Vagina (tissue), 2 donors: ENCODE measurements around the gene SREK1. TPM values are rescaled to one million over a fixed set of nuclear protein-coding genes. Genes with fewer than 3 reads are reported as not detected.

Experiments
- DNase-seq, 2 donors: peaks; one replicate each; pipeline ENCODE4 v3.0.0-alpha.2; 2017; ENCODE audit errors: extremely low spot score in 2 of 2
- H3K27ac ChIP-seq: fragments of 200-600 bp; sonication (generic); one replicate; pipeline ENCODE4 v1.5.1; 2019
- H3K27me3 ChIP-seq: fragments of 200-600 bp; sonication (generic); one replicate; pipeline ENCODE4 v1.5.1; 2019
- H3K36me3 ChIP-seq, 2 donors: fragments of 200-600 bp; sonication (generic); one replicate each; pipeline ENCODE4 v1.5.1; 2017 to 2019
- H3K4me1 ChIP-seq: fragments of 200-600 bp; sonication (generic); one replicate; pipeline ENCODE4 v1.5.1; 2019
- H3K4me3 ChIP-seq, 2 donors: fragments of 200-600 bp; sonication (generic); 1 replicate in 1 of 2; 2 replicates in 1 of 2; pipeline ENCODE4 v1.5.1; 2016 to 2019
- H3K9me3 ChIP-seq: fragments of 200-600 bp; sonication (generic); one replicate; pipeline ENCODE4 v1.5.1; 2019
- POLR2A ChIP-seq, 2 donors: fragments of 450-650 bp; IDR thresholded peaks; one replicate each; pipeline ENCODE4 v1.6.1; 2017; ENCODE audit warnings: antibody characterized with exemption in 2 of 2, mild to moderate bottlenecking in 2 of 2, moderate library complexity in 2 of 2
- POLR2AphosphoS5 ChIP-seq, 2 donors: sonication (generic); formaldehyde crosslinking; IDR thresholded peaks; one replicate each; pipeline ENCODE4 v1.9.0; 2017; ENCODE audit warnings: antibody characterized with exemption in 2 of 2, mild to moderate bottlenecking in 2 of 2, low read depth in 1 of 2; ENCODE audit not compliant: insufficient read depth in 1 of 2
- intact Hi-C: fragments of 100-400 bp; cut with DNase I; formaldehyde crosslinking; loops from one replicate; pipeline ENCODE4 v1.15.1; 2023
- total RNA-seq: library from RNA; depleted of rRNA; stranded (reverse); fragments of >200 nt; gene quantifications from one replicate; pipeline ENCODE4 v1.2.3, GENCODE V29; 2016
- TF ChIP-seq, protein P1 (sequence below), 3 experiments: fragments of 450-650 bp in 2 of 3; fragments of 200-600 bp in 1 of 3; sonication (generic) in 1 of 3; IDR thresholded peaks; one replicate each; pipeline ENCODE4 v1.5.1; 2017 to 2019; ENCODE audit warnings: antibody characterized with exemption in 3 of 3, mild to moderate bottlenecking in 2 of 3, moderate library complexity in 2 of 3

SREK1 gene
- total RNA-seq, 1 donor from 2014 or later: 101 TPM

DNA sequence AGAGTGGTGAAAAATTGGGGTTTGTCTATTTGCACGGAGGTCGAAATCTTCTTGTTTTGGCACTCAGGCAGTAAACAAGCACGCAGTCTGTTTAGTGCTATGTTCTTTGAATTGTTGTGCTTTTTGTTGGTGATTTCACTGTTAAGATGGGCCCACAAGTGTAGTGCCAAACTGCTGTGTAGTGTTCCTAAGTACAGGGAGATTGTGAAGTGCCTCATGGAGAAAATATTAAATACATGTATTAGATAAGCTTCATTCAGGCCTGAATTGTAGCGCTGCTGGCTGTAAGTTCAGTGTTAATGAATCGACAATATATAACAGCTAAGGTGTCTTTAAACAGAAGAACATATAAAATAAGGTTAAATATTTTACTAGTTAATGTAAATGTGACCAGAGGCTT lies 17.3 kb downstream of the SREK1 start:
- Histone ChIP-seq H3K4me1 (no peaks in the 10 kb centered on the region), H3K9me3 (no peaks in the 10 kb centered on the region), H3K36me3 (peaks cover 0 to 65% of the 10 kb centered on the region in 2 donors), H3K4me3 (no peak overlapping the region), H3K27ac (no peak overlapping the region), H3K27me3 (no peaks in the 10 kb centered on the region)
- DNase-seq: no peak
- intact Hi-C loops: no loop called here
- TF ChIP-seq, protein P1, sequence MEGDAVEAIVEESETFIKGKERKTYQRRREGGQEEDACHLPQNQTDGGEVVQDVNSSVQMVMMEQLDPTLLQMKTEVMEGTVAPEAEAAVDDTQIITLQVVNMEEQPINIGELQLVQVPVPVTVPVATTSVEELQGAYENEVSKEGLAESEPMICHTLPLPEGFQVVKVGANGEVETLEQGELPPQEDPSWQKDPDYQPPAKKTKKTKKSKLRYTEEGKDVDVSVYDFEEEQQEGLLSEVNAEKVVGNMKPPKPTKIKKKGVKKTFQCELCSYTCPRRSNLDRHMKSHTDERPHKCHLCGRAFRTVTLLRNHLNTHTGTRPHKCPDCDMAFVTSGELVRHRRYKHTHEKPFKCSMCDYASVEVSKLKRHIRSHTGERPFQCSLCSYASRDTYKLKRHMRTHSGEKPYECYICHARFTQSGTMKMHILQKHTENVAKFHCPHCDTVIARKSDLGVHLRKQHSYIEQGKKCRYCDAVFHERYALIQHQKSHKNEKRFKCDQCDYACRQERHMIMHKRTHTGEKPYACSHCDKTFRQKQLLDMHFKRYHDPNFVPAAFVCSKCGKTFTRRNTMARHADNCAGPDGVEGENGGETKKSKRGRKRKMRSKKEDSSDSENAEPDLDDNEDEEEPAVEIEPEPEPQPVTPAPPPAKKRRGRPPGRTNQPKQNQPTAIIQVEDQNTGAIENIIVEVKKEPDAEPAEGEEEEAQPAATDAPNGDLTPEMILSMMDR (IDR thresholded peaks at IDR 0.05): no peak
- TF ChIP-seq POLR2AphosphoS5 (IDR thresholded peaks at IDR 0.05; ENCODE audit: insufficient read depth in 1 of 2, low read depth in 1 of 2) (no peak), POLR2A (IDR thresholded peaks at IDR 0.05) (no peak)

DNA sequence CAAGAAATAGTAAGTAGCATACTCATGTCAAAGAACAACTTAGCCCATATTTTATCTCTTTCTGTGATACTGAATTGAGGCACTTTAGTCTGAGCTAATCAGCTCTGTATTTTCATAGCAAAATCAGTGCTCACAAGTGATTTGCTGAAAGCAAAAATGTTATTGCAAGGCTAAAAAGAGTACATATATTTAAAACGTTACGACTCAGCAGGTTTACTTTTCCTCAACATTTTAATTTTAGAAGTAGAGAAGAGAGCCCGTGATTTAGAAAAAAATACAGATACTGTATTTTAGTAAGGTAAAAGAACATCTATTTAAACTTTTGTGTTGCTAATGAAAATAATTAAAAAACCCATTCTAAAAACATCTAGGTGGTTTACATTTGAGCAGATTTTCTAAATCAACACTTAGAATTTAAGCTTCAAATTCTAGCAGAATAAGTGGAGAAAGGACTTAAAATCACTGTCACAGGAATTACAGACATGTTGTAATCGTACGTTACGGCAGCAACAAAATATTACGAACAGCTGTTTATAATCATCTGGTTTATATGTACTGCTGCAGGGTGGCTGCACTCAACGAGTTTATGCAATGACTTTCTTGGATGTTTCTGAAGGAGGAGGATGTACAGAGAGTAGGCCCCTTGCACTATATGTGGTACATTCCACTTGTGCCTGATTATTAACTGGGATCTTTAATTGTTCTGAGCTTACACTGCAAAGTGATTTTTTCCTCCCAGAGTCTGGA lies 20.1 kb downstream of the SREK1 start:
- no peaks in the 10 kb centered on the region for H3K27me3 ChIP-seq

DNA sequence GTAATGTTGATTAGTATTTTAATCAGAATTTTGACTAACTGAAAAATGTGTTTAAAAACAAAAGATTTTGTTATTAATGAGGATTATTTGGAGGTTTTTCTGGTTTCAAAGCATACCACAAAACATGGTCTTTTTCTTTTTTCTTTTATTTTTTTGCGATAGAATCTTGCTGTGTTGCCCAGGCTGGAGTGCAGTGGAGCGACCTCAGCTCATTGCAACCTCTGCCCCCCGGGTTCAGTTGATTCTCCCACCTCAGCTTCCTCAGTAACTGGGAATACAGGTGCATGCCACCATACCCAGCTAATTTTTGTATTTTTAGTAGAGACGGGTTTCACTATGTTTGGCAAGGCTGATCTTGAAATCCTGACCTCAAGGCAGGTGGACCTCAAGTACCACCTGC lies 24.1 kb downstream of the SREK1 start:
- intact Hi-C loops: no loop called here
- Histone ChIP-seq H3K27me3 (no peaks in the 10 kb centered on the region), H3K9me3 (no peaks in the 10 kb centered on the region), H3K4me1 (no peaks in the 10 kb centered on the region), H3K27ac (no peak overlapping the region), H3K4me3 (no peak overlapping the region), H3K36me3 (peaks cover 0 to 55% of the 10 kb centered on the region in 2 donors)
- TF ChIP-seq POLR2A (IDR thresholded peaks at IDR 0.05) (no peak), POLR2AphosphoS5 (IDR thresholded peaks at IDR 0.05; ENCODE audit: insufficient read depth in 1 of 2, low read depth in 1 of 2) (no peak)
- TF ChIP-seq, protein P1 (IDR thresholded peaks at IDR 0.05): no peak
- DNase-seq: no peak

More for the DNA sequence above, 20.1 kb downstream of the SREK1 start:
- Histone ChIP-seq H3K4me3 (no peak overlapping the region), H3K4me1 (no peaks in the 10 kb centered on the region), H3K36me3 (peaks cover 0 to 66% of the 10 kb centered on the region in 2 donors), H3K27ac (no peak overlapping the region), H3K9me3 (no peaks in the 10 kb centered on the region)
- TF ChIP-seq POLR2AphosphoS5 (IDR thresholded peaks at IDR 0.05; ENCODE audit: insufficient read depth in 1 of 2, low read depth in 1 of 2): no peak
- TF ChIP-seq, protein P1 (IDR thresholded peaks at IDR 0.05): no peak
- intact Hi-C loops: no loop called here
- no peak for DNase-seq

DNA sequence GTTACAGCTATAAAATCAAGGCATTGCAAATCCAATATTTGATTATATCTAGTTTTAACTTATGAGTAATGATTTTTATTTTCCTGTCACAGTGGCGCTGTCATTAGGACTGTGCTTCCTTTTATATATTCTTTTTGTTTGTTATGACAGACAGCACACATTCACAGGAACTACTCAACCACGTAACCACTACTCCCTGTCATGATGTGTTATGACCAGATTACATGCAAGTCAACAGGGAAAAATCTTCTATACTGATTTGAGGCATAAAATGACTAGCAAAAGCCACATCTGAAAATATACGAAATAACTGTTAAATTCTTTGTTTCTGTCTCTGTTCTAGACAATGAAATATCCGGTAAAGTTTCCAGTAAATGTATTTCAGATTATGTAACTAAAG lies 25.4 kb downstream of the SREK1 start:
- intact Hi-C loops: no loop called here
- no peak overlapping the region for H3K27ac ChIP-seq
- no peaks in the 10 kb centered on the region for H3K9me3 ChIP-seq
- H3K27me3 ChIP-seq: no peaks in the 10 kb centered on the region
- H3K4me3 ChIP-seq: no peak overlapping the region
- no peak for DNase-seq
- no peaks in the 10 kb centered on the region for H3K4me1 ChIP-seq
- no peak for TF ChIP-seq POLR2A (IDR thresholded peaks at IDR 0.05)
- TF ChIP-seq, protein P1 (IDR thresholded peaks at IDR 0.05): no peak
- TF ChIP-seq POLR2AphosphoS5 (IDR thresholded peaks at IDR 0.05; ENCODE audit: insufficient read depth in 1 of 2, low read depth in 1 of 2): no peak
- H3K36me3 ChIP-seq: peaks cover 0 to 45% of the 10 kb centered on the region in 2 donors

DNA sequence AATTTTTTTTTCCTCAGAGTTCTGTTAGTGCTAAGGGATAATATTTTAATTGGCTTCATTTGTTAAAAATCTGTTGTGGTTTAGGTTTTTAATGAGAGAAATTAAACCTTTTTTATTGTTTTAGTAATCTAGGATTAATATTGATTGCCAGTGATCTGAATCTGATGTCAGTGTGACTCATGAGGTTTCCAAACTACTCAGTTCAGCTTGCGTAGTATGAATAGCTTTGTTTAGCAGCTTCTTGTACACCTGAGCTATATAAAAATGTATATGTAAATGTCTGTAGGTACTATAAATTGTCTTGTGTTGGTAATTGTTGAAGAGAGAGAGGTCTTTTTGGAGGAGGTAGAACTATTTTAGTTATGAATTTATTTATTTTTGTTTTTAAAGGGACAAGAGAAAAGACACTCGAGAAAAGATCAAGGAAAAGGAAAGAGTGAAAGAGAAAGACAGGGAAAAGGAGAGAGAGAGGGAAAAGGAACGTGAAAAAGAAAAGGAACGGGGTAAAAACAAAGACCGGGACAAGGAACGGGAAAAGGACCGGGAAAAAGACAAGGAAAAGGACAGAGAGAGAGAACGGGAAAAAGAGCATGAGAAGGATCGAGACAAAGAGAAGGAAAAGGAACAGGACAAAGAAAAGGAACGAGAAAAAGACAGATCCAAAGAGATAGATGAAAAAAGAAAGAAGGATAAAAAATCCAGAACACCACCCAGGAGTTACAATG lies 26.3 kb downstream of the SREK1 start:
- intact Hi-C loops: no loop called here
- H3K27ac ChIP-seq: no peak overlapping the region
- no peaks in the 10 kb centered on the region for H3K9me3 ChIP-seq
- TF ChIP-seq POLR2AphosphoS5 (IDR thresholded peaks at IDR 0.05; ENCODE audit: insufficient read depth in 1 of 2, low read depth in 1 of 2): no peak
- TF ChIP-seq, protein P1 (IDR thresholded peaks at IDR 0.05): no peak
- no peak for TF ChIP-seq POLR2A (IDR thresholded peaks at IDR 0.05)
- H3K27me3 ChIP-seq: no peaks in the 10 kb centered on the region
- H3K4me1 ChIP-seq: no peaks in the 10 kb centered on the region
- DNase-seq: no peak
- no peak overlapping the region for H3K4me3 ChIP-seq
- peaks cover 0 to 46% of the 10 kb centered on the region in 2 donors for H3K36me3 ChIP-seq
